K562 (cell line): ENCODE data around the gene PCCA. TPM values are rescaled to one million over a fixed set of nuclear protein-coding genes. Genes with fewer than 3 reads are reported as not detected.
A peak's percentile ranks its signal among the peaks of the same experiment; 100 is the strongest.

Experiments
- AFF1 ChIP-seq, 2 experiments: fragments of 450-650 bp; IDR thresholded peaks; 2 replicates each; pipeline ENCODE4 v1.6.1; 2018; ENCODE audit warnings: mild to moderate bottlenecking in 2 of 2, low read depth in 1 of 2; ENCODE audit not compliant: partially characterized antibody in 2 of 2
- CTBP1 ChIP-seq: fragments of 450-650 bp; IDR thresholded peaks from 2 replicates; pipeline ENCODE4 v1.6.1; 2016; ENCODE audit warnings: borderline replicate concordance
- GATA2 ChIP-seq: sonication (generic); formaldehyde crosslinking; IDR thresholded peaks from 2 replicates; pipeline ENCODE4 v1.4.0; 2020; ENCODE audit warnings: mild to moderate bottlenecking, missing genetic modification reagents
- GMEB1 ChIP-seq: fragments of 250-450 bp; sonication (Bioruptor Pico); IDR thresholded peaks from 2 replicates; pipeline ENCODE4 v1.4.0; 2020; ENCODE audit warnings: mild to moderate bottlenecking
- JUN ChIP-seq, 2 experiments: sonication (generic) in 1 of 2; formaldehyde crosslinking in 1 of 2; IDR thresholded peaks; 2 replicates each; pipeline versions ENCODE4 v1.6.1 to v1.8.0; 2012 to 2022; ENCODE audit warnings: borderline replicate concordance in 2 of 2, mild to moderate bottlenecking in 2 of 2, improper control_type of control experiment in 1 of 2, low read depth in 1 of 2, low read length in 1 of 2, missing genetic modification reagents in 1 of 2
- JUNB ChIP-seq: fragments of 450-650 bp; formaldehyde crosslinking; conservative IDR thresholded peaks from 2 replicates; pipeline ENCODE4 v1.4.0; 2020; ENCODE audit warnings: mild to moderate bottlenecking
- MAFG ChIP-seq: fragments of 450-650 bp; conservative IDR thresholded peaks from 2 replicates; pipeline ENCODE4 v1.6.1; 2016; ENCODE audit warnings: missing genetic modification characterization, missing compliant biosample characterization
- MEIS2 ChIP-seq: fragments of 450-650 bp; IDR thresholded peaks from 2 replicates; pipeline ENCODE4 v1.6.1; 2014; ENCODE audit warnings: mild to moderate bottlenecking; ENCODE audit not compliant: partially characterized antibody
- NCOR1 ChIP-seq: fragments of 450-650 bp; IDR thresholded peaks from 2 replicates; pipeline ENCODE4 v1.6.1; 2016; ENCODE audit warnings: mild to moderate bottlenecking, moderate library complexity
- POLR3G ChIP-seq: IDR thresholded peaks from 2 replicates; pipeline ENCODE4 v1.6.1; 2011; ENCODE audit not compliant: insufficient read length, insufficient replicate concordance; ENCODE audit errors: extremely low read depth
- SMARCC2 ChIP-seq: fragments of 450-650 bp; IDR thresholded peaks from 2 replicates; pipeline ENCODE4 v1.6.1; 2017; ENCODE audit warnings: antibody characterized with exemption, moderate library complexity, mild to moderate bottlenecking, low read depth
- STAT5B ChIP-seq: fragments of 250-450 bp; sonication (Bioruptor Pico); IDR thresholded peaks from 2 replicates; pipeline ENCODE4 v1.8.0; 2021; ENCODE audit warnings: mild to moderate bottlenecking, inconsistent platforms
- TARDBP ChIP-seq: fragments of 450-650 bp; IDR thresholded peaks from 2 replicates; pipeline ENCODE4 v1.6.1; 2016
- ZNF398 ChIP-seq: fragments of 250-450 bp; sonication (Bioruptor Pico); IDR thresholded peaks from 2 replicates; pipeline ENCODE4 v1.8.0; 2021; ENCODE audit warnings: moderate library complexity, mild to moderate bottlenecking, inconsistent platforms
- ZNF586 ChIP-seq: fragments of 450-650 bp; formaldehyde crosslinking; conservative IDR thresholded peaks from 2 replicates; pipeline ENCODE4 v1.4.0; 2020; ENCODE audit warnings: mild to moderate bottlenecking, moderate library complexity
- polyA plus RNA-seq, 8 experiments: library from polyadenylated mRNA; depleted of rRNA in 4 of 8; stranded (reverse) in 5 of 8; unstranded in 3 of 8; fragments of >200 nt; fragmentation: Nextera tagmentation in 2 of 8; fragmentation: Illumina TruSeq in 1 of 8; extraction: Ambion mirVana in 2 of 8; extraction: Trizol in 1 of 8; gene quantifications; 2 replicates each; pipeline versions ENCODE4 v1.2.1 to v1.2.3, GENCODE V29; 2011 to 2014; ENCODE audit warnings: inconsistent platforms in 1 of 8, missing spikeins in 1 of 8
- total RNA-seq, 7 experiments: library from RNA; depleted of rRNA in 6 of 7; stranded (reverse); fragments of >200 nt in 6 of 7; fragmentation: Illumina TruSeq in 2 of 7; extraction: Trizol in 2 of 7; gene quantifications; 2 replicates each; pipeline versions ENCODE4 v1.2.1 to v1.2.3, GENCODE V29; 2011 to 2021; ENCODE audit warnings: low replicate concordance in 1 of 7

Gene PCCA
- total and polyA plus RNA-seq, 9 of the 15 experiments (the other 6 are each of a cell fraction or from before 2014, with no cell fraction given) = 5.2 to 14.1 (median 9.7) TPM

GRCh38 chr13:100392709-100393630 lies 304.1 kb downstream of the PCCA start (continued):
- TF ChIP-seq CTBP1 = 0 out of 2 replicates have a peak, but pooled peaks have one; percentile 21
- peak; percentile 41 for TF ChIP-seq MAFG
- TF ChIP-seq JUNB (CRISPR knock-in tag) = peak; percentile 93
- peak; percentile 23 for TF ChIP-seq MEIS2
- TF ChIP-seq GATA2 (CRISPR knock-in tag) = no peak
- peak; percentile 97 for TF ChIP-seq SMARCC2
- peak; percentile 17; the same call in 1 of the 2 replicates for TF ChIP-seq NCOR1
- TF ChIP-seq AFF1 (IDR thresholded peaks at IDR 0.05; ENCODE audit: low read depth in 1 of 2, partially characterized antibody in 2 of 2) = no peak
- no peak for TF ChIP-seq ZNF586 (CRISPR knock-in tag)
- peak; percentile 100 for TF ChIP-seq JUN (IDR thresholded peaks at IDR 0.05; ENCODE audit: borderline replicate concordance, low read depth, low read length)
- 0 out of 2 replicates have a peak, but pooled peaks have one; percentile 32 for TF ChIP-seq JUN (CRISPR knock-in tag; IDR thresholded peaks at IDR 0.05; ENCODE audit: borderline replicate concordance)
- no peak for TF ChIP-seq STAT5B (CRISPR knock-in tag)
- no peak for TF ChIP-seq POLR3G
- TF ChIP-seq ZNF398 = no peak
- TF ChIP-seq TARDBP = no peak
- no peak for TF ChIP-seq GMEB1 (CRISPR knock-in tag)
